EH (cell line): ENCODE results near the gene LUC7L2.
"Not testable (repeated sequence)": the region's sequence is repeated elsewhere in the genome, so short reads cannot be mapped to it uniquely, and the experiment has no call there.

ENCODE experiments used
- DNase-seq: peaks from one replicate; pipeline ENCODE4 v3.0.0-alpha.2; 2015; ENCODE audit warnings: low read depth

Gene LUC7L2

GRCh38 chr7:139357729-139358506 is 1.8 kb upstream of the LUC7L2 start:
- not testable (repeated sequence) for DNase-seq

- peak; percentile 43 for DNase-seq
These were observed 941 bp upstream of the LUC7L2 start for GRCh38 chr7:139358541-139359365.

GRCh38 chr7:139360210-139360947 is 685 bp downstream of the LUC7L2 start:
- peak; percentile 91 for DNase-seq

GRCh38 chr7:139360948-139361307 is 1.2 kb downstream of the LUC7L2 start:
- no peak for DNase-seq

- DNase-seq, result no peak
These were observed 1.8 kb downstream of the LUC7L2 start for GRCh38 chr7:139361523-139361922.

- DNase-seq, result no peak
These were observed 2.6 kb downstream of the LUC7L2 start for GRCh38 chr7:139362302-139362701.

GRCh38 chr7:139362981-139363380 is 3.3 kb downstream of the LUC7L2 start:
- no peak for DNase-seq

GRCh38 chr7:139365336-139365735 is 5.6 kb downstream of the LUC7L2 start:
- DNase-seq, result no peak

GRCh38 chr7:139366400-139366799 is 6.7 kb downstream of the LUC7L2 start:
- no peak for DNase-seq

- no peak for DNase-seq
These were observed 7.9 kb downstream of the LUC7L2 start for GRCh38 chr7:139367438-139368155.

GRCh38 chr7:139370301-139370942 is 10.7 kb downstream of the LUC7L2 start:
- no peak for DNase-seq

- no peak for DNase-seq
These were observed 11.2 kb downstream of the LUC7L2 start for GRCh38 chr7:139370943-139371313.

- no peak for DNase-seq
These were observed 14.6 kb downstream of the LUC7L2 start for GRCh38 chr7:139374246-139374645.

GRCh38 chr7:139382439-139382838 is 22.7 kb downstream of the LUC7L2 start:
- no peak for DNase-seq

GRCh38 chr7:139384611-139385010 is 24.9 kb downstream of the LUC7L2 start:
- DNase-seq, result no peak

- no peak for DNase-seq
These were observed 27.9 kb downstream of the LUC7L2 start for GRCh38 chr7:139387594-139387993.

- DNase-seq, result peak; percentile 26
These were observed 29.4 kb downstream of the LUC7L2 start for GRCh38 chr7:139389091-139389490.

- DNase-seq, result no peak
These were observed 30.1 kb downstream of the LUC7L2 start for GRCh38 chr7:139389774-139390173.

- peak; percentile 58 for DNase-seq
These were observed 34.0 kb downstream of the LUC7L2 start for GRCh38 chr7:139393621-139394211.

GRCh38 chr7:139394540-139394939 is 34.8 kb downstream of the LUC7L2 start:
- no peak for DNase-seq

GRCh38 chr7:139396323-139396951 is 36.7 kb downstream of the LUC7L2 start:
- DNase-seq, result peak; percentile 69
